HG03558 (cell line): ENCODE measurements around the gene ACOX3.
"Not testable (repeated sequence)": the region's sequence is repeated elsewhere in the genome, so short reads cannot be mapped to it uniquely, and the experiment has no call there.

Experiments used
- ATAC-seq: cut with Tn5 transposase; IDR thresholded peaks from one replicate; pipeline ENCODE4 v1.9.1; 2021; ENCODE audit warnings: moderate number of reproducible peaks; ENCODE audit not compliant: unreplicated experiment; ENCODE audit errors: extremely low read depth

The ACOX3 gene

DNA sequence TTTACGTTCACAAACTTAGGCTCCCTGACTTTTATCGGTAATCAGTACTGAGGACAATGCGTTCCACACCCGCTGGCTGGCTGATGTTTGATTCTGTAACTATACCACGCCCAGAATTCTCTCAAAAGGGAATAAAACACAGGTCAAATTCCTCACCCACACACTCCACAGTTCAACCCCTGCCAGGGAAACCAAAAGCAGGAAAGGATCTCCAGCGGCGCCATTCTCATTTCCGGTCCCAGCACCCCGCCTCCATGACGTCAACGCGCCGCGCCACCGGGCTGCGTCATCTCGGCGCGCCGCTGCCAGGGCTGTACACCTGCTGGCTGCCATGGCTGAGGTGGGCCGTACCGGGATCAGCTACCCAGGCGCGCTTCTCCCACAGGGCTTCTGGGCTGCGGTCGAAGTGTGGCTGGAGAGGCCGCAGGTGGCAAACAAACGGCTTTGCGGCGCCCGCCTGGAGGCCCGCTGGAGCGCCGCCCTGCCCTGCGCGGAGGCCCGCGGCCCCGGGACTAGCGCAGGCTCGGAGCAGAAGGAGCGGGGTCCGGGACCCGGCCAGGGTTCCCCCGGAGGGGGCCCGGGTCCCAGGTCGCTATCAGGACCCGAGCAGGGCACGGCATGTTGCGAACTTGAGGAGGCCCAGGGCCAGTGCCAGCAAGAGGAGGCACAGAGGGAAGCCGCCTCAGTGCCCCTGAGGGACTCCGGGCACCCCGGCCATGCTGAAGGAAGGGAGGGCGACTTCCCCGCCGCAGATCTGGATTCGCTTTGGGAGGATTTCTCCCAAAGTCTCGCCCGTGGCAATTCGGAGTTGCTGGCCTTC is at the start of gene ACOX3, which contains the start of gene TRMT44:
Gene ACOX3 (minus strand): TSS at position 232 of the 820 bp plus-strand sequence. CDS start 24,202 bp downstream, outside the sequence.
Gene TRMT44 (plus strand): TSS at position 286 of the 820 bp plus-strand sequence. CDS start 46 bp downstream, at position 332.
- ATAC-seq, result peak; percentile 69

- ATAC-seq, result no peak
These were observed 48.4 kb upstream of the ACOX3 start for GRCh38 chr4:8488791-8489369.

DNA sequence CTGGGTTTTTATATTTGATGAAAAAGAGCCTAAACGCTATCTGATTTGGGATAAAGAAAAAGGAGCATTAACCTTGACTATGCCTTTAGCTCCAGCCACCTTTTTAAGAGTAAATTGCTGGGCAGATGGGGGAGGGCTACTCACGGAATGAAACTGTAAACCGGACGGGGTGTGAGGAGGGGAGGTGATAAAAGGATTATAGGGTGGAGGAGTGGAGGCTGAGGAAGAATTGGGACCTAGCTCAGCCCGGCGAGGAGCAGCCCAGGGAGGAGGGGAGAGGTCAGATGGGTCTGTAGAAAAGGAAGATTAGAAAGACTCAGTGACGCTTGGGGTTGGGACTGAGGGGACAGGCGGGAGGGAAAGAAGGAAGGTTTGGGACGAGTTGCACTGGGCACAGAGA is 46.1 kb upstream of the ACOX3 start:
- not testable (repeated sequence) for ATAC-seq

- ATAC-seq, result no peak
These were observed 39.7 kb upstream of the ACOX3 start for GRCh38 chr4:8480221-8480620.

DNA sequence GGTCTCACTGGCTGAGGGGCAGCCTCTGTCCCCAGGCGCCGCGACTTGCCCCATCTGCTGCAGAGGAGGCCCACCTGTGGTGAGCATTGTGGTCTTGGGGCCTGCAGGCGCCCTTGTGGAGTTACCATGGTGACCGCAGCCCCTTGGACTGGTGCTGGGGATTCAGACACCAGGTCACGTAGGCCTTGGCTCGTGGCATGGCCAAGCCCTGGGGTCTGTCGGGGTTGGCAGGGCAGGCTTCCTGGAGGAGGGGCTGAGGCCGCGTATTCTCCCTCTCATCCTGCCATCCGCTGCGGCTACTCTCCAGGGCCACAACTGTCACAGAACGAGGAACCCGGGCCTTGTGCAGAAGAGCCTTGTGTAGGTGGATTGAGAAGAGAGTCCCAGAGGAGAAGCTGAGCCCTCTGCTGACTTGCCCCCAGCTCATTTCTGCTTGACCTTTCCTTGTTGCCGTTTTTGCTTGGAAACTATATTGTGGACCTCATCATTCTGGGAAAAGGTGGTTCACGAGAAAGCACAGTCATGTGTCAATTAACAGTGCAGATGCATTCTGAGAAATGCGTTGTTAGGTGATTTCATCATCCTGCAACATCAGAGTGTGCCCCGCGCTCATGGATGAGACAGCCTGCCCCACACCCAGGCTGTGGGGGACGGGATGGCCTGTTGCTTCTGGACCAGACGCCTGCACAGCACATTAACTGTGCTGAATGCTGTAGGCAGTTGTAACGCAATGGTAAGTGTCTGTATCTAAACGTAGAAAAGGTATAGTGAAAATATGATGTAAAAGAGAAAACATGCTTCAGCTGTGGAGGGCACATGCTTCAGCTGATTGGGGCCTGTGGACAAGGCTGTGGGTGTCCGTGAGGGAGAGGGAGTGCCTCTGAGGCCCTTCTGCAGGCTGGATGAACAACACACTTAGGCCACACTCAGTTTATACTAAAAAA is 38.5 kb upstream of the ACOX3 start:
- no peak for ATAC-seq

- no peak for ATAC-seq
These were observed 37.8 kb upstream of the ACOX3 start for GRCh38 chr4:8478371-8478770.

- no peak for ATAC-seq
These were observed 37.2 kb upstream of the ACOX3 start for GRCh38 chr4:8477676-8478075.

DNA sequence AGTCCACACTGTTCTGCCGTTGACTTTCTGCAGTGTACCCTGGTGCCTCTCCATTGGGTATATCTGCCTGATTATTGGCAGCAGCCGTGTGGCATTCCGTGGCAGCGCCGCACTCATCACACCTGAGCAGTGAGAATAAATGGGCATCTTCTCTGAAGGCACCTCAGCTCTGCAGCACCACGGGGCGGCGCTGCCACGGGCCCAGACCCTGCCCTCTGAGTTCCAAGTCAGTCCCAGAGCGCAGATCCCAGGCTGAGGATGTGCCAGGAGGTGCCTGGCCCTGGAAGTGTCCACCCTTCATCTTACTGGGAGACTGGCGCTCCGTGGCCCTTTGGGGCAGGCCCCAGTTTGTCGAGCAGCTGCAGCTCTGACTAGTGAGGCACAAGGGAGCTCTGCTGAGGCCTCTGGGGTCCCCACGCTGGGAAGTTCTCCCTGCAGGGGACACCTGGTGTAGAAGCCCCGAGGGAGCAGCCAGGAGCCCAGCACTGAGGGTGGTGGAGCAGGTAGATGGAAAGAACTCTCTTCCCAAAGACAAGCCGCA is 36.6 kb upstream of the ACOX3 start:
- ATAC-seq, result no peak

GRCh38 chr4:8475751-8476575 is 35.4 kb upstream of the ACOX3 start:
- no peak for ATAC-seq

- no peak for ATAC-seq
These were observed 34.3 kb upstream of the ACOX3 start for GRCh38 chr4:8474856-8475255.

DNA sequence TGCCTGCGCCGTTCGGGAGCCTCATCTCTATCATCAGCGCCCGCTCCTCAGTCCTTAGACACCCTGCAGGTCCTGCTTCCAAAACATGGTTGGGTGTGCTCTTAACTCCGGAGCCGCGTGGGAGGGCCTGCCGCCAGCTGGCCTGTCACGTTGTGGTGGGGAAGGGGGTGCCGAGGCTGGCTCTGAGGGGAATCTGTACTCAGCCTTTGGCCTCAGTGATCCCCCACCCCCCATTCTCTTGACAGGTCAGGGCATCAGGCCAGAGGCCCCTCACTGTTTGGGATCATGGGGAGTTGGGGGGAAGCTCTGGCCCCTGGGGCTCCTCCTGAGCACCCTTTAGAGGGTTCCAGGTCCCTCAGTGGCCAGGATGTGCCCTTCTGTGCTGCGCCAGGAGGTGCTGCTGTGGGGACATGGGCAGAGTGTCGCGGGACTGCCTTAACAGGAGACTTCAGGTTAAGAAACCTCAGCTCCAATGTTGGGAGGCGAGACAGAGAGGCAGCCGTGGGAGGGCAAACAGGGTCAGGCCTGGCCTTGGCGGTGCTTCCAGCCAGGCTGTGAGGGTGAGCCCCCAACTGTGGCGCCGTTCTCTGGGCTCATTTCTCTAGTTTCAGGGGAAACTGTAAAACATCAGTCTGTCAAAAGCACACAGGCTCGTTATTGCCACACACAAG is 33.5 kb upstream of the ACOX3 start:
- ATAC-seq, result no peak

DNA sequence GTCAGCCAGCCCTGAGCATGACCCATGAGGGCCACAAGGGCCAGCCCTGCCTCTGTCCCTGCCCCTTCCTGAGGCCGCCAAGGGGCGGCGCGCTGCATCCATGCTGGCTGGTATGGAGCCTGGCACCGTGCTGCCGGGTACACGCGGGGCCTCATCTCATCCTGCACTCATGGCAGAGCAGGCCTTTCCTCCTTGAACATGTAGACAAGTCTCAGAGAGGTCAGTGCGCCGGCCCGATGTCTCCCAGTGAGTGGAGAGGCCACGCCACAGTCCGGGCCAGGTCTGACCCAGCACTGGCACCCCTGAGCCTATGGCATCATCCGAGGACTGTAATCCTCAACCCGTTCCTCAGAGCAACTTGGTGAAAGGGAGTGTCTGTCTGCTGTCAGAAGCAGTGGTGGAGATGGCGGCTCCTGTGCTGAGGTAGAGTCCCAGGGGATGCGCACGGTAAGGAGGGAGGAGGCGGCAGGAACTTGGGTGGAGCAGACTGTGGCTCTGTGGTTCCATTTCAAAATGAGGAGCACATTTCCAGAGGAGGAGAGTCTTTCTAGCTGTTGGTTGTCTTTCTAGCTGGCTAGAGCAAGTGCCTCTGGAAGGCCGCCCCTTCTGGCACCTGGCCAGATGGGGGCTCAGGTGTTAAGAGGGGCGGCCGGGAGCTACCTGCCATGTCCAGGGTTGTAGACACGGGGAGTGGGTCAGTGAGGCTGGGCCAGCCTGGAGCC is 32.8 kb upstream of the ACOX3 start:
- ATAC-seq, result no peak

GRCh38 chr4:8472689-8473197 is 32.2 kb upstream of the ACOX3 start:
- no peak for ATAC-seq

DNA sequence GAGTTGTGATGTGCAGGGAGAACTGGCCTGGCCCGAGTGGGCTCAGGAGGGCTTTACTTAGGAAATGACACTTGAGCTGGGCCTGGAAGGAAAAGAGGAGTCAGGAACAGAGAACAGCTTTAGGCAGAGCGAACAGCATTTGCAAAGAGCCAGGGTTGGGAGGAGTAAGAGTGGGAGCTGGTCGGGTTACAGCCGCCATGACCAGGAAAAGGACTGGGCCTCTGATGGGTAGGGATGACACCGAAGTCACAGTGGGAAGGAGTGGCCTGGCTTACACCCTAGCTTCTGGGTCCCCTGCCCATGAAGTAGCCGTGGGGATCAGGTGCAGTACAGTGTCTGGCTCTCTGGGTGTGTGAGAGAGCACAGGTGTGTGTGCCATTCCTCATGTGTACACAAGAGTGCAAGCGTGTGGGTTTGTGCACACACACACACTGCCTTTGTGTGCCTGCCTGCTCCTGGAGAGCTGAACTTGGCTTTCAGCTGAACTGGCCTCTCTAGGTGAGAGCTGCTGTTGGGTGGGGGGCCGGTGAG is 31.7 kb upstream of the ACOX3 start:
- ATAC-seq, result no peak

DNA sequence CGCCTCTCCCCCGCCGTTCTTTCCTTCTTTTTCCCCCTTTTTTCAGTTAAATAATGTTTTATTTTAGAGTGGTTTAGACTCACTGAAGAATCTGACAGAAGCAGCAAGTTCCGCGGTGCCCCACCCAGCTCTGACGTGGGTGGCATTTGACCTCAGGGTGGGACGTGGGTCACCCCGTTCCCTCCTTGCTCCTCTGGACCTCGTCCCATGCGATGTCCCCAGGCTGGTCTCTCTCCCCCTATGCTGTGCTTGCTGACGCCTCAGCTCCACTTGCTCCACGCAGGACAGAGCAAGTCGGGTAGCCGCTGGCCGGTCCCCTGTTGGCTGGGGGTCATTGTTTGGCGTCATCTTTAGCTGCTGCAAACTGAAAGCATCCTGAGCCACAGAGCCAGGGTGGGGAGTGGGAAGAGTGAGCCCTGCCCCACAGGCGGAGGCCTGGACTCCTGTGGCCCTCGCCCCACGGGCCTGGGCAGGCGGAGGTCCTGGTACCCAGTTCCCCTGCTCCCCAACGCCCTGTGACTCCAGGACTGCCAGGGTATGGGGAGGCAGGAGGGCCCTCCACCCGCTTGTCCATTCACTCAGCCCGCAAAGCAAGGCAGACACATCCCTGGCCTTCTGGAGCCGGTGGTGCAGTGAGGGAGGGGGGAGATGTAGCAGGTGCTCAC is 30.8 kb upstream of the ACOX3 start:
- no peak for ATAC-seq

DNA sequence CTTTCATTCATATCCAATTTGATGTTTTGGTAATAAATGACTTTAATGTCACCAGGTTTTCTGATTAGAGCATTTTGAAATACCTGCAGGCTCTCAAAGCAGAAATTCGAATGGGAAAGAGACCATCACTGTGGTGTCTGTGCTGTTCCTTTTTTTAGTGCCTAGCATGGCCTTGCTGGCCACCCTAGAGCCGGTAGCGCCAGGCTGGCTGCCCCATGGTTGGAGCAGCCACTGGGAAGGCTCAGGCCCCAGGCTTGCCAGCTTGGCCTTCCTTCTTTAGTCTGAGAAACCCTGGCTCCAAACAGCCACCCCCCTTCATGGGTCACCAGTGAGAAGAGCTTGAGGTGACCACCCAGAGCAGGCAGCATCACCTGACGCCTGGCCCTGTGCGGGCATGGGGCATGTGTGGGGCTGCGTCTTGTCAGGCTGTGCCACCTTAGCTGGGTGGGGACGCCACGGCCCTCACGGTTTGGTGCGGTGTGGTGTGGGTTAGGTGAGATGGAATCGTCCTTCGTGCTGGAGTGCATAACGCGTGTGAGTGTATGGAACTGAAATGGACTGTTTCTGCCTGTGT is 30.0 kb upstream of the ACOX3 start:
- ATAC-seq, result no peak

GRCh38 chr4:8469550-8469949 is 29.0 kb upstream of the ACOX3 start:
- ATAC-seq, result no peak
